GM19467 (cell line): ENCODE data around the gene GIT1.

Experiments used
- ATAC-seq: cut with Tn5 transposase; IDR thresholded peaks from one replicate; pipeline ENCODE4 v1.9.1; 2021; ENCODE audit warnings: mild to moderate bottlenecking, moderate library complexity; ENCODE audit not compliant: unreplicated experiment

GIT1 gene

GRCh38 chr17:29579866-29580771 is 9.3 kb downstream of the GIT1 start:
- peak; percentile 70 for ATAC-seq

DNA sequence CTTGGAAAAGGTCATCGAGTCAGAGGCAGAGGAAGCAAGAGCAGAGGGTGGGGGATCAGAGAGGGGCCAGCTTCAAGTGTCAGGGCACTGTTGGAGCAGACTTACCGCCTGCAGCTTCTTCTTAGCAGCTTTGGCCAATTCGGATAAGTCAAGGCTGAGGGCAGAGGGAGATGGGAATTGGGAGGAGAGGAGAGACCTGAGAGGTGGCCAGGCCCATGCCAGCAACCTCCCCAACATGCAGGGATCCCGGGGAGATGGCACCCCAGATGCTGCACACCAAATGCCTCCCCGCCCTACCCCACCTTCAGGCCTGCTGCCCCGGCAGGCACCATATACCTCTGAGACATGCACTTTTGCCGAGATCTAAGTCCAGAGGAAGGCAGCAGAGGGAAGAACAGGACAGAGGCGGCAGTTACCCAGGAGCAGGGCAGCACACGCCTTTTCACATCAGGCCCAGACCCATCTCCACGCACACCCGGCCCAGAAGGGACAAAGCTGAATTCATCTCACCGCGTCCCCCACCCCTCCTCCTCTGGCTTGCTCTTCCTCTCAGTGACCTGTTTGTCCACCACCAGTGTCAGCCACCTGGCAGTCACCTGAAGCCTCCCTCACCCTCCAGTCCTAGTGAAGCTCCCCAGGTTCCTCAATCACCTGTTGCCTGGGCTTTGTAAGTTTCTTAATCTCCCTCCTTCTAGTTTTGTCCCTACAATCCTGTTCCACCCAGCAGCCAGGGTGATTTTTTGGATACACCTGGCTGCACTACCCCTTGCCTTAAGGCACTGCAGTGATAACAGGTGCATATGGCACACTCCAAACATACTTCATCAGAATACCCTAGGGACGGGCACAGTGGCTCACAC is 10.6 kb downstream of the GIT1 start:
- no peak for ATAC-seq

- no peak for ATAC-seq
Observed at GRCh38 chr17:29577385-29578211, 11.8 kb downstream of the GIT1 start.

DNA sequence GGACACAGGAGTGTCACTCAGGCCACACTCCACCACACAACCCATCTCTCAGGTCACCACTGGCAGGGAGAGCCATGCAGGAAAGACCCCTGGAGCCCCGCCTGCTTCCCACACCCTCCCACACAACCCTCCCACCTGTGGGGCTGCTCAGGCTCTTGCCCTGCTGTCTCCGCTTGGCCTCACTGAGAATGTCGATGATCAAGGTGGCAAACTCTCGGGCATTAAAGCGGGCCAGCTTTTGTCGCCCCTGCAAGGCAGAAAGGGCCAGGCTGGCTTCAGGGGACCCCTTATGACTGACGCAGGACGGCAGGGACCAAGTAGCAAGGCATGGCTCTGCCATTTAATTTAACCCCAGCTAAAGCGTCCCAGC is 12.5 kb downstream of the GIT1 start:
- no peak for ATAC-seq

- ATAC-seq: no peak
Observed at GRCh38 chr17:29576214-29577000, 13.0 kb downstream of the GIT1 start.

GRCh38 chr17:29575511-29576213 is 13.8 kb downstream of the GIT1 start:
- no peak for ATAC-seq

- ATAC-seq: no peak
Observed at GRCh38 chr17:29574732-29575510, 14.5 kb downstream of the GIT1 start.

GRCh38 chr17:29573871-29574731 is 15.3 kb downstream of the GIT1 start:
- no peak for ATAC-seq

DNA sequence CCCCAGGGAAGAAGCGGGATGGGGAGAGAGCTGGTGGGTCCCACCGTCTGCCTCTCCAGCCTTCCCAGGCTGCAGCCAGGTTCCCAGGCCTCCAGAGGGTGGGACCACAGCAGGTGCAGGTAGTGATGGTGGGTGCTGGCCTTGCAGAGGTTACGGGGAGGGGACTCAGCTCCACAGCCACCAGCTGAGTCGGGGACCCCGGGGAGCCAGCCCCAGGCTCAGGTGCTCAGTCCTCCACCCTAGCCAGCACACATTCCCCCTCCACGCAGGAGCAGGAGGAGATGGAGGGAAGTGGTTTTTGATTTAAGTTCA is 15.9 kb downstream of the GIT1 start:
- ATAC-seq: no peak

DNA sequence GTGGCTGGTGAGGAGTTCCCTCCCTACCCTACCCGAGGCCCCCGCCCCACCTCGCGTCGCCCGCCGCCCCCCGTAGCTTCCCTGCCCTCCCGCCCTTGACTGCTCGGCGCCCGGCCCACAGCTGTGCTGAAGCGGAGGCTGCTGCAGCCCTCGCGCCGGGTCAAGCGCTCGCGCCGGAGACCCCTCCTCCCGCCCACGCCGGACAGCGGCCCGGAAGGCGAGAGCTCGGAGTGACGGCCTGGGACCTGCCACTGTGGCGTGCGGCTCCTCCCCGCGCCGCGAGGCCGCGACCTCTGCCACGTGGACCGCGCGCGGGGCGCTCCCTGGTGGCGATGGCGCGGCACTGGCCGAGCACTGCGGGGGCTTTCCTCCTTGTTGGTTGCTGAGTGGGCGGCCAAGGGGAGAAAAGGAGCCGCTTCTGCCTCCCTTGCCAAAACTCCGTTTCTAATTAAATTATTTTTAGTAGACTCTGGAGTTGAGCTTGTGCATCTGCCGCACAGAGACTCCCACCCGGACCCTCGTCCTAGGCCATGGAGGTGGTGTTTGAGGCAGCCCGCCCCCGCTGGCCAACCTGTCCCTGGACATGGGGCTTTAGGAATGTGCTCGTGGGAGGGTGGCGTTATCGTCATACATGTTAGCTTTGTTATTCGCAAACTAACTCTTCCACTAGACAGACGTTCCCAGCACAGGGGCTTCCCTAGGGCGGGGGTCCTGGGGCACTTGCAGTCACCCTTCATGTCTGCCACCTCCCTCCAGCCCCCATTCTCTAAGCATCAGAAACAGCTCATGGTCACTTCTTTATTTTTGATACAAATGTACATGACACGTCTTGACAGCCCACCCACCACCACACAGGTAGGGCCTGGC is 16.5 kb downstream of the GIT1 start:
- ATAC-seq: no peak

DNA sequence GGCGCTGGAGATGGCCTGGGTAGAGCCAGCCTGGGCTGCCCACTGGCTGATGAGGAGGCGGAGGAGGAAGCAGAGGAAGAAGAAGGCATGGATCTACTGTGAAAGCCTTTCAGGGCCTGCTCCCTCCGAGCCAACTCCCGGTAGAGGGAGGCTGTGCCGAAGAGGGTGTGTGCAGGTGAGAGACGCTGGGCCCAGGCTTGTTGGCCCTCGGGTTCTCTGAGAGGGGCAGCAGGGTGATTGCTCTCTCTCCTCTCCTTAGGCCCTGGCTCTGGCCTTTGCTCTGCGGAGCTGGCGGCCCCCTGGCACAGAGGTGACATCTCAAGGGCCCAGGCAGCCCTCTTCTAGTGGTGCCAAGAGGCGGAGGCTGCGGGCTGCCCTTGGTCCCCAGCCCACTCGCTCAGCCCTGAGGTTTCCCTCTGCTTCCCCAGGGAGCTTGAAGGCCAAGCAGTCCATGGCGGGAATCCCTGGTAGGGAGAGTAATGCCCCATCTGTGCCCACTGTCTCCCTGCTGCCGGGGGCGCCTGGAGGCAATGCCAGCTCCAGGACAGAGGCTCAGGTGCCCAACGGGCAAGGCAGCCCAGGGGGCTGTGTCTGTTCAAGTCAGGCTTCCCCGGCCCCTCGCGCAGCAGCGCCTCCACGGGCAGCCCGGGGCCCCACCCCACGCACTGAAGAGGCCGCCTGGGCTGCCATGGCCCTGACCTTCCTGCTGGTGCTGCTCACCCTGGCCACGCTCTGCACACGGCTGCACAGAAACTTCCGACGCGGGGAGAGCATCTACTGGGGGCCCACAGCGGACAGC is 17.4 kb downstream of the GIT1 start:
- no peak for ATAC-seq

- ATAC-seq: no peak
Observed at GRCh38 chr17:29571486-29571882, 18.0 kb downstream of the GIT1 start.

DNA sequence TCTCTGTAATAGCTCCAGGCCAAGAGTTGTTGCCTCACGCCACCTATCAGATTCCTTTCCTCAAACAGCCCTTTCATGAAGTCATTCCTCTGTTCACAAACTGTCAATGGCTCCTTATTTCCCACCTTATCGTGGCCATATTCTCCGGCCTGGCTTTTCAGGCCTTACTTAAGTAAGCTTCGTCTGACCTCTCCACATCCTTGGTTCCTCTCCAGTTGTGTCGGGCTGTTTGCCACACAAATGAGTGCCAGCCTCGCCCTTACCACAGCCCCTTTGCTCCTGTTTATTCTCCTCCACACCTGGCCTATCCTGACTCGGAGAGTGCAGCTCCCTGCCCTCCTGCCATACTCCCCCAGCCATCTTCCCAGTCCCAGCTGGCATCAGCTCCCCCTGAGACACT is 18.9 kb downstream of the GIT1 start:
- ATAC-seq: no peak

DNA sequence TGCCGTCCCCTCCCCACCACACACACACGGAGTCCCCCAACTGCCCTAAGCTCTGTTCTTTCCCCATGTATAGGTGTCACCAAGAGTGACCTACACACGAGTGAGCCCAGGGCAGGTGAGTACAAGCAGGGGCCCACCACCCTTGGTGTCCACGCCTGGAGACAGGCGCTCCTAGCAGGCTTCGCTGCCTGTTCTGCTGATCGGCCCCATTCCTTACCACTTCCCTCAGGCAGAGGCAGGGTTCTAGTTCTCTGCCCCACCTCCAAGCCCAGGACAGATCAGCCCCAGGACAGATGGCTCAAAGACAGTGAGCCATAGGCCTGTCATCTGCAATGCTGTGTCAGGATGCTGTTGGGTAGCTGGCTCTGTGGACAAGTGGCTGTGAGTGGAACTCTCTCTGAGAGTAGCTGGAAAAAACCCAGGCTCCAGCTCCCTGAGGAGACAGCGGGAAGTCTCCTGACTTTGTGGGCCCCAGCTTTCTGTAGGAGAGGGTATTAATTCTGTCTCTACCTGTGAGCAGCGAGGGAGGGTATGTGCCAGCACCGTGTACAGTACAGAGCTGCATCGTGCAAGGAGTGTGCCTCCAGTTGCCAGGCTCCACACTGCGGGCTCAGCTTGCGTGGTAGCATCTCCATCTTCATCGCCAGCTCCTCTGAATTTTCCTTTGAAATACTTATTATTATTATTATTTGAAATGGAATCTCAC is 20.1 kb downstream of the GIT1 start:
- ATAC-seq: no peak

DNA sequence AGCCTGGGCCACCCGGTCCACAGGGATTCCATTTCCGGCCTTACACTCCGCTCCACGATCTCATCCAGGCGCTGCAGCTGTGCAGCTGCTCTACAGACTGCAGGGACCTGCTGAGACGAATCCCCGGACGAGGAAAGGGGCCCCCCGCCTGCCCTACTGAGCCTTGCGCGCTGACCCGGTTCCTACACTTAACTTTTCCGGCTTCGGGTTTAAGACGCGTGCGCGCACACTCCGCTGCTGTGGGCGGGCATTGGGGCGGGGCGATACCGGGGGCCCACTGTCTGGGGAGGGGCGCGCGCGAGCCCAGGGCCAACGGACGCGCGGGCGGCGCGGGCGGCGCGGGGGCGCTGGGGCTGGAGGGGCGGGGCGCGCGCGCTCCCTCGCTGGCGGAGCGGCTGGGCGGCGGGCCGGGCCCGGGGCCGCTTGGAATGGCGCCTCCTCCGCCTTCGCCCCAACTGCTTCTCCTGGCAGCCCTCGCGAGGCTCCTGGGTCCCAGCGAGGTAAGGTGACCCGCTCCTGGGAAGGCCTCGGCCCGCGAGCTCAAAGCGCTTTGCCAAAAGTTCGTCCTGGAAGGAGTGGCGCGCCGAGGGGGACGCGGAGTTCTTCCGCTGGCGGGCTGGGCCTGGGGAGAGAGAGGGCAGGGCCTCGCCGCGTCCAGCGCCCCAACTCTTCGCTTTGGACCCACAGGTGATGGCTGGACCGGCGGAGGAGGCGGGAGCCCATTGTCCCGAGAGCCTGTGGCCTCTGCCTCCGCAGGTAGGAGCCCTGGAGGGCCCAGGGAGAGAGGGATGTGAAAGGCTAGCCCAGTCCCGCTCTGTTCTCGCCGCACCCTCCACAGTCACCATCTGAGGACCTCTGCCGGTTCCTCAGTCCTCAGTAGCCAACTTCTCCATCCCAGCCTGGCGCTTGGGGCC is 20.9 kb downstream of the GIT1 start, which contains the start of gene TP53I13:
TSS of gene TP53I13 (plus strand) at position 371 of the 914 bp plus-strand sequence. CDS start at position 429, 58 bp downstream.
- peak; percentile 45 for ATAC-seq
